NCI-H1048 (cell line): ENCODE measurements around the gene HSPA4.

Experiments used
- DNase-seq: peaks from one replicate; lab custom pipeline; 2025; lab: John Stamatoyannopoulos, UW

HSPA4 gene

GRCh38 chr5:133106343-133106742 is 54.5 kb downstream of the HSPA4 start:
- DNase-seq: no peak

- DNase-seq: no peak
Observed at GRCh38 chr5:133106761-133107572, 55.2 kb downstream of the HSPA4 start.

GRCh38 chr5:133108481-133108921 is 56.7 kb downstream of the HSPA4 start:
- DNase-seq: no peak

GRCh38 chr5:133109655-133110483 is 58.1 kb downstream of the HSPA4 start:
- no peak for DNase-seq

GRCh38 chr5:133110709-133111108 is 58.9 kb downstream of the HSPA4 start:
- DNase-seq: no peak

GRCh38 chr5:133111299-133111698 is 59.5 kb downstream of the HSPA4 start:
- peak; percentile 32 for DNase-seq

GRCh38 chr5:133112026-133112660 is 60.3 kb downstream of the HSPA4 start:
- DNase-seq: no peak

- no peak for DNase-seq
Observed at GRCh38 chr5:133113331-133114061, 61.7 kb downstream of the HSPA4 start.

- no peak for DNase-seq
Observed at GRCh38 chr5:133114166-133114932, 62.5 kb downstream of the HSPA4 start.

GRCh38 chr5:133114933-133115310 is 63.1 kb downstream of the HSPA4 start:
- DNase-seq: no peak

- DNase-seq: no peak
Observed at GRCh38 chr5:133116601-133117000, 64.8 kb downstream of the HSPA4 start.

- no peak for DNase-seq
Observed at GRCh38 chr5:133117166-133117911, 65.5 kb downstream of the HSPA4 start.

GRCh38 chr5:133117912-133118445 is 66.2 kb downstream of the HSPA4 start:
- no peak for DNase-seq

- no peak for DNase-seq
Observed at GRCh38 chr5:133118741-133119140, 66.9 kb downstream of the HSPA4 start.

GRCh38 chr5:133119233-133119711 is 67.5 kb downstream of the HSPA4 start:
- no peak for DNase-seq

GRCh38 chr5:133120156-133120750 is 68.4 kb downstream of the HSPA4 start:
- no peak for DNase-seq

GRCh38 chr5:133121080-133121479 is 69.3 kb downstream of the HSPA4 start:
- DNase-seq: no peak

- DNase-seq: no peak
Observed at GRCh38 chr5:133121611-133122150, 69.9 kb downstream of the HSPA4 start.

GRCh38 chr5:133122711-133123110 is 70.9 kb downstream of the HSPA4 start:
- no peak for DNase-seq
